Neural progenitor cell (in vitro differentiated cells): ENCODE measurements around the gene SPEF1. TPM values are rescaled to one million over a fixed set of nuclear protein-coding genes. Genes with fewer than 3 reads are reported as not detected.
A peak's percentile ranks its signal among the peaks of the same experiment; 100 is the strongest.

Experiments used
- DNase-seq: peaks from one replicate; pipeline ENCODE4 v3.0.0-alpha.2; 2016; ENCODE audit warnings: low spot score
- H2AFZ ChIP-seq: fragments of 200-600 bp; sonication (generic); replicated peaks from 2 replicates; pipeline ENCODE4 v1.6.1; 2016; ENCODE audit warnings: antibody characterized with exemption
- H3F3A ChIP-seq: fragments of 200-600 bp; sonication (generic); 2 replicates; pipeline ENCODE4 v1.6.1; 2016; ENCODE audit warnings: antibody characterized with exemption, low read depth
- H3K27ac ChIP-seq: fragments of 200-600 bp; sonication (generic); 2 replicates; pipeline ENCODE4 v1.5.1; 2016; ENCODE audit warnings: mild to moderate bottlenecking
- H3K27me3 ChIP-seq: fragments of 200-600 bp; sonication (generic); 2 replicates; pipeline ENCODE4 v1.6.1; 2016; ENCODE audit warnings: mild to moderate bottlenecking, moderate library complexity
- H3K36me3 ChIP-seq: fragments of 200-600 bp; sonication (generic); 2 replicates; pipeline ENCODE4 v1.5.1; 2016
- H3K4me1 ChIP-seq: fragments of 200-600 bp; sonication (generic); 2 replicates; pipeline ENCODE4 v1.6.1; 2016; ENCODE audit warnings: mixed run types
- H3K4me2 ChIP-seq: fragments of 200-600 bp; sonication (generic); 2 replicates; pipeline ENCODE4 v1.6.1; 2016
- H3K4me3 ChIP-seq: fragments of 200-600 bp; sonication (generic); 2 replicates; pipeline ENCODE4 v1.5.1; 2016
- H3K79me2 ChIP-seq: fragments of 200-600 bp; sonication (generic); 2 replicates; pipeline ENCODE4 v1.6.1; 2016; ENCODE audit warnings: low read depth
- H3K9ac ChIP-seq: fragments of 200-600 bp; sonication (generic); 2 replicates; pipeline ENCODE4 v1.6.1; 2016
- H3K9me3 ChIP-seq: fragments of 200-600 bp; sonication (generic); 2 replicates; pipeline ENCODE4 v1.5.1; 2016; ENCODE audit warnings: low read depth
- H4K20me1 ChIP-seq: fragments of 200-600 bp; sonication (generic); 2 replicates; pipeline ENCODE4 v1.6.1; 2016; ENCODE audit warnings: low read depth
- H3K27ac Mint-ChIP-seq: 3 replicates; pipeline ENCODE4 v1.8.0; 2021; ENCODE audit warnings: mixed read lengths
- H3K27me3 Mint-ChIP-seq: 2 replicates; pipeline ENCODE4 v1.8.0; 2022; ENCODE audit warnings: low read depth, mild to moderate bottlenecking, inconsistent platforms, moderate library complexity, mixed read lengths; ENCODE audit not compliant: insufficient read depth
- H3K36me3 Mint-ChIP-seq: 3 replicates; pipeline ENCODE4 v1.8.0; 2021; ENCODE audit warnings: mixed read lengths
- H3K4me1 Mint-ChIP-seq: 3 replicates; pipeline ENCODE4 v1.8.0; 2021; ENCODE audit warnings: mixed read lengths
- H3K4me3 Mint-ChIP-seq: 3 replicates; pipeline ENCODE4 v1.8.0; 2021; ENCODE audit warnings: mild to moderate bottlenecking, moderate library complexity, mixed read lengths
- H3K9me3 Mint-ChIP-seq: 3 replicates; pipeline ENCODE4 v1.8.0; 2020; ENCODE audit warnings: mixed read lengths
- EZH2 ChIP-seq: fragments of 200-600 bp; sonication (generic); IDR thresholded peaks from 2 replicates; pipeline ENCODE4 v1.6.1; 2017; ENCODE audit warnings: antibody characterized with exemption, mild to moderate bottlenecking, moderate library complexity
- EZH2phosphoT487 ChIP-seq: fragments of 200-600 bp; sonication (generic); IDR thresholded peaks from 2 replicates; pipeline ENCODE4 v1.6.1; 2017; ENCODE audit warnings: antibody characterized with exemption
- total RNA-seq: library from RNA; depleted of rRNA; stranded (reverse); fragments of >200 nt; gene quantifications from 2 replicates; pipeline ENCODE4 v1.2.3, GENCODE V29; 2015; ENCODE audit warnings: low replicate concordance
- TF ChIP-seq, protein P1 (sequence below): fragments of 200-600 bp; sonication (generic); IDR thresholded peaks from 2 replicates; pipeline ENCODE4 v1.5.1; 2017; ENCODE audit warnings: antibody characterized with exemption, mild to moderate bottlenecking

Gene SPEF1
- total RNA-seq, 1 donor from 2014 or later = 1.2 TPM

DNA sequence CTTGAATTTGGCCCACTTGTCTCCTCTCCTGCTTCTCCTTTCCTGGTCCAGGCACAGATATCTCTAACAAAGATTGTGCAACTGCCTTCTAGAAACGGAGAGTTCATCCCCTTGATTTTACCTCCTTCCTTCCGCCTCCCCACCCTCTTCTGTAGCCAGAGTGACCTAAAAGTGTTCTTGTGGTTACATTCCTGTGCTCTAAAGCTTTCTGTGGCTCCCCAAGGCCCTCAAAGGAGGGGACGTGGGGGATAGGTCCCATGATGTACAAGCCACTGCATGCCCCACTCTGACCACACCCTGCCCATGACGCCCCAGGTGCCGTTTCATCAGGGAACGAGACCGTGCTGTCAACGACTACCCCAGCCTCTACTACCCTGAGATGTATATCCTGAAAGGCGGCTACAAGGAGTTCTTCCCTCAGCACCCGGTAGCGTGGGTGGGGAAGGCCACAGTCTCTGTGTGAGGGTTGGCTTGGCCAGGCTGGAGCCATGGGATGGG lies 23.1 kb upstream of the SPEF1 start:
- Mint-ChIP-seq H3K27ac (no peak overlapping the region), H3K4me1 (peaks cover 45% of the 10 kb centered on the region), H3K9me3 (no peaks in the 10 kb centered on the region), H3K27me3 (peaks cover 7% of the 10 kb centered on the region), H3K36me3 (peaks cover 35% of the 10 kb centered on the region), H3K4me3 (peak overlapping the region; percentile 39)
- no peaks in the 10 kb centered on the region for H3K36me3 ChIP-seq
- no peak overlapping the region for H3K4me2 ChIP-seq
- no peak for TF ChIP-seq EZH2phosphoT487
- H2AFZ ChIP-seq = no peak overlapping the region
- H3K27ac ChIP-seq = no peak overlapping the region
- peaks cover 9% of the 10 kb centered on the region for H4K20me1 ChIP-seq
- H3K4me1 ChIP-seq = peaks cover 20% of the 10 kb centered on the region
- no peak for DNase-seq
- H3K79me2 ChIP-seq = no peaks in the 10 kb centered on the region
- no peak overlapping the region for H3K4me3 ChIP-seq
- no peak overlapping the region for H3K9ac ChIP-seq
- peaks cover 15% of the 10 kb centered on the region for H3F3A ChIP-seq
- H3K9me3 ChIP-seq = no peaks in the 10 kb centered on the region
- no peaks in the 10 kb centered on the region for H3K27me3 ChIP-seq

DNA sequence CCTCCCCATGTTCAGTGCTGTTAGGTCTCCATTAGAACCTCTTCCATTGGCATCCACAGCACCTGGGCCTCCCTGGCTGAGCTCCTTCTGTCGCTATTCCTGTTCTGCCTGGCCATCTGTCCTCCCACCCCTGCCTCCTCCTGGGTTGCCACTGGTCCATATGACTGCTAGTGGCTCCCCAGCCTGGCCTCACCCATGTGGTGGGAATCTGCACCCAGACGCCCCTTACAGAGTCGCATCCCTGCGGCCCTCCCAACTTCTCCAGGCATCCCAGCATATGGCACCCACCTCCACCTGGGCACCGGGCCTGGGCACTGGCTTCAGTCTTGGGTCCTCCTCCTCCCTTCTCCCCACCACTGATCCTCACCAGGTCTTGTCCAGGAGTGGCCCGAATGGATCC lies 22.6 kb upstream of the SPEF1 start:
- Histone ChIP-seq H3F3A (peaks cover 19% of the 10 kb centered on the region), H2AFZ (no peak overlapping the region), H3K79me2 (no peaks in the 10 kb centered on the region), H4K20me1 (peaks cover 9% of the 10 kb centered on the region), H3K36me3 (no peaks in the 10 kb centered on the region), H3K4me3 (no peak overlapping the region), H3K27me3 (no peaks in the 10 kb centered on the region), H3K4me1 (peaks cover 24% of the 10 kb centered on the region), H3K9ac (no peak overlapping the region), H3K27ac (no peak overlapping the region), H3K4me2 (no peak overlapping the region), H3K9me3 (no peaks in the 10 kb centered on the region)
- TF ChIP-seq EZH2 (no peak), EZH2phosphoT487 (no peak)
- TF ChIP-seq, protein P1, sequence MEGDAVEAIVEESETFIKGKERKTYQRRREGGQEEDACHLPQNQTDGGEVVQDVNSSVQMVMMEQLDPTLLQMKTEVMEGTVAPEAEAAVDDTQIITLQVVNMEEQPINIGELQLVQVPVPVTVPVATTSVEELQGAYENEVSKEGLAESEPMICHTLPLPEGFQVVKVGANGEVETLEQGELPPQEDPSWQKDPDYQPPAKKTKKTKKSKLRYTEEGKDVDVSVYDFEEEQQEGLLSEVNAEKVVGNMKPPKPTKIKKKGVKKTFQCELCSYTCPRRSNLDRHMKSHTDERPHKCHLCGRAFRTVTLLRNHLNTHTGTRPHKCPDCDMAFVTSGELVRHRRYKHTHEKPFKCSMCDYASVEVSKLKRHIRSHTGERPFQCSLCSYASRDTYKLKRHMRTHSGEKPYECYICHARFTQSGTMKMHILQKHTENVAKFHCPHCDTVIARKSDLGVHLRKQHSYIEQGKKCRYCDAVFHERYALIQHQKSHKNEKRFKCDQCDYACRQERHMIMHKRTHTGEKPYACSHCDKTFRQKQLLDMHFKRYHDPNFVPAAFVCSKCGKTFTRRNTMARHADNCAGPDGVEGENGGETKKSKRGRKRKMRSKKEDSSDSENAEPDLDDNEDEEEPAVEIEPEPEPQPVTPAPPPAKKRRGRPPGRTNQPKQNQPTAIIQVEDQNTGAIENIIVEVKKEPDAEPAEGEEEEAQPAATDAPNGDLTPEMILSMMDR = no peak
- Mint-ChIP-seq H3K27ac (no peak overlapping the region), H3K9me3 (no peaks in the 10 kb centered on the region), H3K4me1 (peaks cover 50% of the 10 kb centered on the region), H3K4me3 (no peak overlapping the region), H3K36me3 (peaks cover 35% of the 10 kb centered on the region), H3K27me3 (peaks cover 9% of the 10 kb centered on the region)
- no peak for DNase-seq

DNA sequence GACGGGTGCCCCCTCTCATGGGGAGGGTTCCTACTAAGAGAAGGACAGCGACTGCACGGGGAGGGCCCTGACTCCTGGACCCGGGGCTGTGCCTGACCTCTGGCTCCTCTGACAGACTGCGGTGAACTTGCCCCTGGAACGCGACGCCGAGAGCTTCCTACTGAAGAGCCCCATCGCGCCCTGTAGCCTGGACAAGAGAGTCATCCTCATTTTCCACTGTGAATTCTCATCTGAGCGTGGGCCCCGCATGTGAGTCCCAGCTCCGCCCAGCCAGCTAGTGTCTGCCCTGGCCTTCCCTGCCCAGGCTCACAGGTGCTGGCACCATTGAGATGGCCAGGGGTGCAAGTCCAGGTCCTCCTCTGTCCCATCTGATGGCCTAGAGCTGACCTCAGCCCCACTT lies 22.0 kb upstream of the SPEF1 start:
- Histone ChIP-seq H3K9ac (no peak overlapping the region), H3K36me3 (no peaks in the 10 kb centered on the region), H4K20me1 (peaks cover 9% of the 10 kb centered on the region), H3K27me3 (no peaks in the 10 kb centered on the region), H3F3A (peaks cover 25% of the 10 kb centered on the region), H3K4me3 (no peak overlapping the region), H3K4me1 (peaks cover 27% of the 10 kb centered on the region), H3K9me3 (no peaks in the 10 kb centered on the region), H3K4me2 (no peak overlapping the region), H3K27ac (no peak overlapping the region), H3K79me2 (no peaks in the 10 kb centered on the region), H2AFZ (no peak overlapping the region)
- H3K9me3 Mint-ChIP-seq = no peaks in the 10 kb centered on the region
- H3K36me3 Mint-ChIP-seq = peaks cover 35% of the 10 kb centered on the region
- H3K27me3 Mint-ChIP-seq = peaks cover 14% of the 10 kb centered on the region
- DNase-seq = no peak
- TF ChIP-seq, protein P1 = no peak
- no peak for TF ChIP-seq EZH2phosphoT487
- TF ChIP-seq EZH2 = no peak
- no peak overlapping the region for H3K27ac Mint-ChIP-seq
- H3K4me3 Mint-ChIP-seq = no peak overlapping the region
- peaks cover 55% of the 10 kb centered on the region for H3K4me1 Mint-ChIP-seq

DNA sequence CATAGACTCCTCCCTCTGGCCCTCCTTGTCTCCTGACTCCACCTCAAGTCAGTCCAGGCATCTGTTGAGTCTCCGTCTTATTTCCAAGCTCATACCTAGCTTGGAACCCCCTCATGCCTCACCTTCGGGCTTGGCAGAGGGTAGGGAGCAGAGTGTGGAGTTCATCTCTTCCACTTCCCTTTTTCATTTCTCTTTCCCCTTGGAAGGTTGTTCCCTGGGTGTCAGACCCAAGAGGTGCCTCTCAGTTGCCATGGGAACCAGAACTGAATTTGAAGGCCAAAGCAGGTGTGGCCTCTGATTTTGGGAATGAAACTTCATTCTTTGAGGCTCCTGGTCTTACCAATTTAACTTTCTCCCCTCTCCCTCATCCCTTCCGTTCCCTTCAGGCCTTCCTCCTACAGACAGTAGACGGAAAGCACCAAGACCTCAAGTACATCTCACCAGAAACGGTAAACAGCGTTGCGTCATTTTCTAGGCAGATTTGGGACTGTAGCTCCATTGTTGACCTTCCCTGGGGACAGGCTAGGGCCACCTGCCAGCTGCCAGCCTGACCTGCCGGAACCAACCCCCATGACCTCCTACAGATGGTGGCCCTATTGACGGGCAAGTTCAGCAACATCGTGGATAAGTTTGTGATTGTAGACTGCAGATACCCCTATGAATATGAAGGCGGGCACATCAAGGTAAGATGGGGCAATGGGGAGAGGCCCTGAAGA lies 21.4 kb upstream of the SPEF1 start:
- H3K4me3 Mint-ChIP-seq = peak overlapping the region; percentile 55
- H3K79me2 ChIP-seq = no peaks in the 10 kb centered on the region

More for the DNA sequence above, 21.4 kb upstream of the SPEF1 start:
- no peak overlapping the region for H2AFZ ChIP-seq
- H3K4me1 ChIP-seq = peaks cover 27% of the 10 kb centered on the region
- no peak for TF ChIP-seq EZH2
- no peak for TF ChIP-seq EZH2phosphoT487
- TF ChIP-seq, protein P1 = no peak
- no peak overlapping the region for H3K27ac ChIP-seq
- no peaks in the 10 kb centered on the region for H3K36me3 ChIP-seq
- H3K27me3 ChIP-seq = no peaks in the 10 kb centered on the region
- H3K36me3 Mint-ChIP-seq = peaks cover 38% of the 10 kb centered on the region
- peaks cover 23% of the 10 kb centered on the region for H3F3A ChIP-seq
- H3K4me1 Mint-ChIP-seq = peaks cover 58% of the 10 kb centered on the region
- H3K9me3 Mint-ChIP-seq = no peaks in the 10 kb centered on the region
- peaks cover 16% of the 10 kb centered on the region for H3K27me3 Mint-ChIP-seq
- no peak overlapping the region for H3K9ac ChIP-seq
- H3K4me3 ChIP-seq = no peak overlapping the region
- no peak overlapping the region for H3K4me2 ChIP-seq
- peak overlapping the region; percentile 51 for H3K27ac Mint-ChIP-seq
- H3K9me3 ChIP-seq = no peaks in the 10 kb centered on the region
- H4K20me1 ChIP-seq = peaks cover 9% of the 10 kb centered on the region
- DNase-seq = no peak
